GM12878 (cell line): Measurements from ENCODE around the gene ZSCAN25.

Source experiments
- GATAD2B ChIP-seq: fragments of 450-650 bp; conservative IDR thresholded peaks from 2 replicates; pipeline ENCODE4 v1.6.1; 2017; ENCODE audit warnings: low read depth, mild to moderate bottlenecking, moderate library complexity
- HCFC1 ChIP-seq: fragments of 150-350 bp; IDR thresholded peaks from 2 replicates; pipeline ENCODE4 v1.6.1; 2014; ENCODE audit warnings: low read length
- JUNB ChIP-seq: IDR thresholded peaks from 2 replicates; pipeline ENCODE4 v1.6.1; 2016; ENCODE audit warnings: antibody characterized with exemption, mild to moderate bottlenecking
- TAF1 ChIP-seq: IDR thresholded peaks from 2 replicates; pipeline ENCODE4 v1.6.1; 2011; ENCODE audit warnings: mild to moderate bottlenecking, low read depth, low read length, borderline replicate concordance
- YY1 ChIP-seq: IDR thresholded peaks from 2 replicates; pipeline ENCODE4 v1.6.1; 2011; ENCODE audit warnings: low read depth, mild to moderate bottlenecking, low read length
- TF ChIP-seq, protein P1 (sequence below): fragments of 450-650 bp; IDR thresholded peaks from 2 replicates; pipeline ENCODE4 v1.6.1; 2017; ENCODE audit warnings: mild to moderate bottlenecking

GRCh38 chr7:99644431-99644830 lies 27.7 kb downstream of the ZSCAN25 start:
- TF ChIP-seq HCFC1: no peak
- no peak for TF ChIP-seq JUNB
- no peak for TF ChIP-seq TAF1
- no peak for TF ChIP-seq YY1
- TF ChIP-seq, protein P1, sequence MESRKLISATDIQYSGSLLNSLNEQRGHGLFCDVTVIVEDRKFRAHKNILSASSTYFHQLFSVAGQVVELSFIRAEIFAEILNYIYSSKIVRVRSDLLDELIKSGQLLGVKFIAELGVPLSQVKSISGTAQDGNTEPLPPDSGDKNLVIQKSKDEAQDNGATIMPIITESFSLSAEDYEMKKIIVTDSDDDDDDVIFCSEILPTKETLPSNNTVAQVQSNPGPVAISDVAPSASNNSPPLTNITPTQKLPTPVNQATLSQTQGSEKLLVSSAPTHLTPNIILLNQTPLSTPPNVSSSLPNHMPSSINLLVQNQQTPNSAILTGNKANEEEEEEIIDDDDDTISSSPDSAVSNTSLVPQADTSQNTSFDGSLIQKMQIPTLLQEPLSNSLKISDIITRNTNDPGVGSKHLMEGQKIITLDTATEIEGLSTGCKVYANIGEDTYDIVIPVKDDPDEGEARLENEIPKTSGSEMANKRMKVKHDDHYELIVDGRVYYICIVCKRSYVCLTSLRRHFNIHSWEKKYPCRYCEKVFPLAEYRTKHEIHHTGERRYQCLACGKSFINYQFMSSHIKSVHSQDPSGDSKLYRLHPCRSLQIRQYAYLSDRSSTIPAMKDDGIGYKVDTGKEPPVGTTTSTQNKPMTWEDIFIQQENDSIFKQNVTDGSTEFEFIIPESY: no peak
- no peak for TF ChIP-seq GATAD2B
